GM19463 (cell line): Measurements from ENCODE around the gene COG7.
"Not testable (repeated sequence)": the region's sequence is repeated elsewhere in the genome, so short reads cannot be mapped to it uniquely, and the experiment has no call there.

Source experiments
- ATAC-seq: cut with Tn5 transposase; IDR thresholded peaks from one replicate; pipeline ENCODE4 v1.9.1; 2021; ENCODE audit warnings: mild to moderate bottlenecking, moderate library complexity; ENCODE audit not compliant: unreplicated experiment

Gene COG7

GRCh38 chr16:23478566-23478965, 25.6 kb upstream of the COG7 start:
- no peak for ATAC-seq

- ATAC-seq, result no peak
Observed at GRCh38 chr16:23476289-23476688, 23.3 kb upstream of the COG7 start.

GRCh38 chr16:23469814-23470213, 16.8 kb upstream of the COG7 start:
- ATAC-seq, result no peak

GRCh38 chr16:23466162-23466885, 13.3 kb upstream of the COG7 start:
- ATAC-seq, result no peak

GRCh38 chr16:23465179-23465578, 12.2 kb upstream of the COG7 start:
- ATAC-seq, result no peak

GRCh38 chr16:23464196-23464595, 11.2 kb upstream of the COG7 start:
- no peak for ATAC-seq

- not testable (repeated sequence) for ATAC-seq
Observed at GRCh38 chr16:23462994-23463393, 10.0 kb upstream of the COG7 start.

GRCh38 chr16:23453338-23454052, 506 bp upstream of the COG7 start:
- ATAC-seq, result peak; percentile 16

- ATAC-seq, result no peak
Observed at GRCh38 chr16:23452221-23452571, 793 bp downstream of the COG7 start.

GRCh38 chr16:23448392-23448791, 4.6 kb downstream of the COG7 start:
- no peak for ATAC-seq

GRCh38 chr16:23437542-23437941, 15.4 kb downstream of the COG7 start:
- ATAC-seq, result not testable (repeated sequence)

GRCh38 chr16:23436951-23437350, 16.0 kb downstream of the COG7 start:
- no peak for ATAC-seq

- peak; percentile 48 for ATAC-seq
Observed at GRCh38 chr16:23435500-23435899, 17.5 kb downstream of the COG7 start.

- ATAC-seq, result no peak
Observed at GRCh38 chr16:23434380-23434779, 18.6 kb downstream of the COG7 start.

- no peak for ATAC-seq
Observed at GRCh38 chr16:23433261-23433920, 19.6 kb downstream of the COG7 start.

GRCh38 chr16:23432176-23433128, 20.5 kb downstream of the COG7 start:
- no peak for ATAC-seq

- ATAC-seq, result no peak
Observed at GRCh38 chr16:23428351-23428750, 24.6 kb downstream of the COG7 start.

GRCh38 chr16:23424292-23424958, 28.6 kb downstream of the COG7 start:
- ATAC-seq, result no peak

GRCh38 chr16:23423496-23424049, 29.4 kb downstream of the COG7 start:
- no peak for ATAC-seq

- no peak for ATAC-seq
Observed at GRCh38 chr16:23420011-23420410, 33.0 kb downstream of the COG7 start.
